Hindlimb muscle (tissue), 1 donor: ENCODE results near the gene ZBTB26. TPM values are rescaled to one million over a fixed set of nuclear protein-coding genes. Genes with fewer than 3 reads are reported as not detected.
"Not testable (repeated sequence)": the region's sequence is repeated elsewhere in the genome, so short reads cannot be mapped to it uniquely, and the experiment has no call there.

Source experiments
- DNase-seq: peaks from one replicate; pipeline ENCODE4 v3.0.0-alpha.2; 2013
- polyA plus RNA-seq: library from polyadenylated mRNA; unstranded; fragments of 120-200 nt; gene quantifications from one replicate; pipeline ENCODE4 v1.2.1, GENCODE V29; 2013; ENCODE audit not compliant: insufficient read length

ZBTB26 gene
- polyA plus RNA-seq, 1 donor: 8.4 TPM

DNA sequence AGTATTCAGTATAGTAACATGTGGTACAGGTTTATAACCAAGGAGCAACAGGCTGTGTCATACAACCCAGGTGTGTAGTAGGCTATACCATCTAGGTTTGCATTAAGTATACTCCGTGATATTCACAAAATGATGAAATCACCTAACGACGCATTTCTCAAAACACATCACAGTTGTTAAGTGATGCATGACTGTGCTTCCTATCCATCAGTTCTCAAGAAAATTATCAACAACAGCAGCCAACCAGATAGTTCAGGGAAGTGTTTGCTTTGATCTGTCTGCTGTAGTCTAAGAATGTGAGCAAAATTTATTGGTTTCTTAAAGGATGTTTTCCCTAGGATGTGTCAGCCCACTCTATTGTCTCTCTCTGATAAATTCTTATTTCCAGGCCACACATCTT lies 7.4 kb downstream of the ZBTB26 start:
- DNase-seq: no peak

DNA sequence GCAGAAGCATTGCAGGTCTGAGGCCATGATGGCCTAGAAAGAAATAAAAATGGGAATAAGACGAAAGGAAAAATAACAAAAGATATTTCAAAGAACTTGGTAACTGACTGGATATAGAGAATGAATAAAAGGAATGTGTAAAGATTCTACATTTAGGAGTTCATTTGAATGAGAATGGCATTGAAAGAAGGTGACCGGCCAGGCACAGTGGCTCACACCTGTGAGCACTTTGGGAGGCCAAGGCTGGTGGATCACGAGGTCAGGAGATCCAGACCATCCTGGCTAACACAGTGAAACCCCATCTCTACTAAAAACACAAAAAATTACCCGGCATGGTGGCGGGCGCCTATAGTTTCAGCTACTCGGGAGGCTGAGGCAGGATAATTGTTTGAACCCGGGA lies 8.6 kb downstream of the ZBTB26 start:
- no peak for DNase-seq

DNA sequence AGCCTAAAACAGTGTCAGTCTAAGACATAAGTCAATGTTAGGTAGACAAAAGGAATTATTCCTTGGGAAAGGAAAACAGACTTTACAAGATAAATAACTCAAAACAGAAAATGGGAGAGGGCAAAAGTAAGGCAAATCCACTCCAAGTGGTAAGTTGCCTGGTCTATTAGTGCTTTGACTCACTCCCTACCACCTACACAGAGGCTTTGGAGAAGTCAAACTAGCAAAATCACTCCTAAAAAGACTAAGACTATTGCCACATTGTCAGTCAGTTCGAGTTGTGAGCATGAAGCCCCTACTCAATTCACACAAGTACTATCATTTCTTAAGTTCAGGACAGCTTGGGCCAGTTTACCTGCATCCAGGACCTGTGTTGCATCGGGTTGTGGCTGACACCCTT lies 13.0 kb downstream of the ZBTB26 start:
- DNase-seq: no peak

DNA sequence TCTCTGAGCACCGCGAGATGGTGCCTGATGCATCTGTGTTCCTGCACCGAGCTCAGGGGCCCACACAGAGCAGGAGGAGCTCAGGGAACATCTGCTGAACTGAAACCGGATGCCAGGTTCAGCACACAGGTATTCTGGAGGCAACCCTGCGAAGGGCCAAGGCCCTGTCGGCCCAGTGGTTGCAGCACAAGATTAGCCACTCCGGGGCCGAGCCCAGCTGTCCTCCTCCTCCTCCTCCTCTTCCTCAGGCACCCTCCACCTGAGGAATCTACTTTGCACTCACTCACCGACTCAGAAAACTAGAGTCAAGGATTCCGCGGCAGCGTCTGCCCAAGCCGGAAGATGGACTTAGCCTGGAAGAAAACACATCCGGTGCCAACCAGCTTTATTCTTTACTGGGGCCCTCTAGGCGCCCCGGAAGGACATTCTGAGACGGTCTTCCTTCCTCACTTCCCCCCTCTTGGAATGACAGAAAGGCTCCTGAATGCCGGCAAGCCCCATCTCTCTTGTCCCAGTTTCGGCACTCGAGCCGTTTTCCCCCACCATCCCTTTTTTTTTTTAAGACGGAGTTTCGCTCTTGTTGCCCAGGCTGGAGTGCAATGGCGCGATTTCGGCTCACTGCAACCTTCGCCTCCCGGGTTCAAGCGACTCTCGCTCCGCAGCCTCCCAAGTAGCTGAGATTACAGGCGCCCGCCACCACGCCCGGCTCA lies 18.2 kb downstream of the ZBTB26 start, which contains the start of gene ZBTB6:
Gene ZBTB6, minus strand, starts transcription at position 360 of the 710 bp plus-strand sequence. CDS start 1,251 bp downstream, outside the sequence.
- DNase-seq: peak; percentile 84

DNA sequence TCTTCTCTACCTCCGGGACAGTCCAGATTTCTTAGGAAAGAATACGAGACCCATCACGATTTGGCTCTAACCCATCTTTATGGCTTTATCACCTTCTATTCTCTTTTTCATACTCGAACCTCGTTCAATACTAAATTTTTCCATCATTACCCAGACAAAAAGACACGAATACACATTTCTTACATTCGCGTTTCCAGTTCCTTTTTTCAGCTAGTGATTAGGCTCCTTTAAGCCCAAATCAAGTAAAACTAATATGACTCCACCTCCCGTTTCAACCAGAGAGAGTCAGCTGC lies 18.7 kb downstream of the ZBTB26 start:
- DNase-seq: no peak

DNA sequence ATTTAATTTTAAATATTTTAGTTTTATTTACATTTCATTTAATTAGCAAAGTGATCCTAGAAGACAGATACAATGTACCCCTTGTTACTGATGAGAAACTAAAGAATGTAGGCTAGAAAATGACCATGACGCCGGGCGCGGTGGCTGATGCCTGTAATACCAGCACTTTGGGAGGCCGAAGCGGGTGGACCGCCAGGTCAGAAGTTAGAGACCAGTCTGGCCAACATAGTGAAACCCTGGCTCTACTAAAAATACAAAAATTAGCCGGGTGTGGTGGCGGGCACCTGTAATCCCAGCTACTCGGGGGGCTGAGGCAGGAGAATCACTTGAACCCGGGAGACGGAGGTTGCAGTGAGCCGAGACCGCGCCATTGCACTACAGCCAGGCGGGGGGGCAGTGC lies 25.2 kb downstream of the ZBTB26 start:
- DNase-seq: not testable (repeated sequence)

DNA sequence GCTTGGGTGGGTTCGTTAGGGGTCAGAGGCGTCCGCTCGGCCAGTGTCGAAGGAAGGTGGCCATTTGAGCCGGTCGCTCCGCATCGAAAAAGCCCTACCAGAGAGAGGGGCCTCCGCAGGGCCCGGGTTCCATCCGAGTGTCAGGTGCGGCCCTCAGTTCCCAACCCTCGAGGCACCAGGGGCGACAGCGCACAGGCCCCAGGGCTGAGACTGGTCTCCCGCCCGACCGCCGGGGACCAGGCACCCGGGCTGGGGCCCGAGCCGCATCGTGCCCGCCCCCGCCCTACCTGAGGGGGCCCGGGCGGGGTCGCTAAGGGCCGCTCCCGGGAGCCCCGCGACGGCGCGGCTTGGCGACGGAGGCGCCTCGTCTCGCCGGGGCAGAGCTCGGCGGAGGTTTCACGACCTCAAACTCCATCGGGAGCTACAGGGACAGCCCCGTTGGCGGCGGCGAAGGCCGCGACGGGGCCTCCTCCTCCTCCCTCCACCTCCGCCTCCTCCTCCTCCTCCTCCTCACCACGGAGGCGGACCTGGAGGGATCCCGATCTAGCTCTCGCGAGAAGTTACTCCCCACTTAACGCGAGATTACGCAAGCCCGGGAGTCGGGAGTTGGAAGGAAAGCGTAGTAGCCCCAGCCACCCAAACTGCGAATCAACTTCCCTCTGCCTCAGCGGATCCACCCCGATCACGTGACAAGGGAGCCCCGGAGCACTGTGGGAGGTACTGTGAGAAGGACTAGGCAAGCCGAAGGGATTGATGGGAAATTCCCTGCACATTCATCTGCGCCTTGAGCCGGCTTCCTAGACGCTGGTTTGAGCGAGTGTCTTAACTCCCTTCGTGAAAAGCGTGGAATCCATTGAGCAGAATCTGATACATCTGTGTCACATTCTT lies 26.2 kb downstream of the ZBTB26 start, which contains the start of gene RC3H2:
Gene RC3H2, minus strand, starts transcription at position 537 of the 888 bp plus-strand sequence. CDS start 7,850 bp downstream, outside the sequence.
- DNase-seq: peak; percentile 99

DNA sequence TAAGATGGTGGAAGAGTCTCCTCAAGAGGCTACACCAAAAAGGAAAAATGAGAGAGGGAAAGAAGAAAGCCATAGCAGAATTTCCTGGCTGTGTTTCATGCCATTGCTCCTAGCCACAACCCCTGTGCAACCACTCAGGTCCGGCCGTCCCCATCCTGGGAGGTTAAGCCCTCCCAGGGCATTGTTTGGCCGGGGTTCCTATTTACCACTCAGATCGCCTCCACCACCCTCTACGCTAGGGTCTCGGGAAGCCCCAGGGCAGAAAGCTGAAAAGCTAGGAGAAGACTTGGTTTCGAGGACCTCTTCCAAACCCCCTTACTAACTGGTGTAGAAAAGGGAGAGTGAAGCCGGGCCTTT lies 26.9 kb downstream of the ZBTB26 start:
- no peak for DNase-seq

DNA sequence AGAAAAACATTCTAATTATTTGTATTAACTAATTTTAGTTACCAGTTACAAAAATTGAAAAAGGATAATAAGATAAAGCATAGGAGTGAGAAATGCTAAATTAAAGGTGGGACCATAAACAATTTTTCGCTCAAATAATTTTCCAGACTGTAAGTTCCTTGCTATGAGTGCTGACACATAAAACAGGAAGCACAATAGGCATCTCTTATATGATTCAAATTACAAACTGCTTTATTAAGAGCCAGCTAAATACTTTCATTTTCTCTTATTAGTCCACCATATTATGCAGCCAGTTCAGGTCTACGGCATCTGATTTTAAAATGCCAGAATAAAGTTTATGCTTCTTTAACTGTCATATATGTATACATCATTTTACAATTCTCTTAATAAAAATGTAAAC lies 30.5 kb downstream of the ZBTB26 start:
- no peak for DNase-seq

DNA sequence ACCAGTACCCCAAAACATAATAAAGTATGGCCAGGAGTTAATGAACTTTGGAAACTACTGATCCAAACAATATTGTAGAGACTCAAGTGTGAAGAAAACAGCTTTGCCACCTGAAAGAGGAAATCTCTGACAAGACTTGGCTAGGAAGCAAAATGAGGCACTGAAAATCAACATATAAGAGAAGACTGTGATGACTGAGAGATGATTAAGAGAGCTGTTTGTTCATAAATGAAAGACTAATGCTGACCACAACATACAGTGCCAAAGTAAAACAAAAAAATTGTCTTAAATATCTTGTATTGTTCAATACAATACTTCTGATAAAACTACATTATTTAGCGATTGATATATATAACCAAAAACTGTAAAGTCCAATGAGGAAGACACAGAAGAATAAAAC lies 33.3 kb downstream of the ZBTB26 start:
- no peak for DNase-seq

DNA sequence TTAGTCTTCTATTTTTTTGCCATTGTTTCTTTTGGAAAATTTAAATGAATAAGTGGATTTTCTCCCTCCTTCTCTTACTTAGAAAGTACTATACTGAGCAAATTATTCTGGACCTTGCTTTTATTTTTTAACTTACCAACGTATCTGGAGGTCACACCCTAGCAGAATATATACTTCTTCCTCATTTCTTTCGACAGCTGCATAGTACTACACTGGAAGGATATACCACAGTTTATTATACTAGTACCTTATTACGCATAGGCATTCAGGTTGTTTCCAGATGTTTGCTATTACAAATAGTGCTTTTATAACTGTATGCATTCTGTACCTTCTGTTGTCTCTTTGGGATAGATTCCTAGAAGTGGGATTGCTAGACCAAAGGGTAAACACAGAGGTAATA lies 42.8 kb downstream of the ZBTB26 start:
- DNase-seq: no peak

DNA sequence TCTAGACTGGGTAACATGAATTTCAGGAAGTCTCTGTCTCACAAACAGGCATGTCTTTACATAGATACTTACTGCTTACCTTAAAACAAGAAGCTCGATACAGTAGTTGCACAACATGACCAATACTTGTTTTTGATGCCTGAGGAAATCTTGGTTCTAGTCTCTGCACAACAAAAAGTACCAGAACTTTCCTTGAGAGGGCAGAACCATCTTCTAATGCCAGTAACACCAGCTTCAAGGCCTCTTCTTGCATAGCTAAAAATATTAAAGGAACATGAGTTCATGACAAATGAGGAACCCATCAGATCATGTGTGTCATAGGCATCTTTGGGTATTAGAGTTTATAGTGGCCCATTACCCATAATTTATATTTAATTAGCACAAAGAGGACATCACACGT lies 48.2 kb downstream of the ZBTB26 start:
- DNase-seq: no peak

DNA sequence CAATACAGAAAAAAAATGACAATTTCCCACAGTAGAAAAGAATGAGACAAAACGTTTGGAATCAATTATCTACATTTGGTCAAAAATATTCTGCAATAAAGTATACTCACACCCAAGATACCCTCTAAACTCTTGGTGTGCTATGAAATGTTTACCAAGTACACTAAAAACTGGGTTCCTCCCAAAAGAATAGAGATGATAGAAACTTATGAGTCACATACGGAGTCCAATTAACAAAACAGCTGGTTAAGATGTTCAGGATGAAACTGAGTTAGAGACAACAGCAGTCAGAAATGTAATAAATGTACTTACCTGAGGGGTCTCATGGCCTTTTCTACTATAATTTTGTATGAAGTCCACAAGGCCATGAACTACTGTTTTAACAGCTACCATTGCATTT lies 51.9 kb downstream of the ZBTB26 start:
- DNase-seq: no peak

DNA sequence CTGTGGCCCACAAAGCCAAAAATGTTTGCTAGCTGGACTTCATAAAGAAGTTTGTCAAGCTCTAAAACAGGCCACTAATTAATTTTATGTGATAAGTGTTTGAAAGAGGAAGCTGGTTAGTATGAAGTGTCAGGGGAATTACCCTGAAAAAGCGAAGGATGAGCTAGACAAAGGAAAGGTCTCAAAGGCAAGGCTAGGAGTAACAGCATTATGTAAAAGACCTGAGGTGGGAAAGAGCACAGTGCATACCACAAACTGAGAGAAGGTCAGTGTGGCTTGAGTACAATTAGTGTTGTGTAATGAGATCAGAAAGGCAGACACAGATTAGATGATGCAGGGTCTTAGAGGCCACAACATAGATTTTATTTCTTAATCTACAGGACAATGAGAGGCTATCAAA lies 55.8 kb downstream of the ZBTB26 start:
- no peak for DNase-seq

DNA sequence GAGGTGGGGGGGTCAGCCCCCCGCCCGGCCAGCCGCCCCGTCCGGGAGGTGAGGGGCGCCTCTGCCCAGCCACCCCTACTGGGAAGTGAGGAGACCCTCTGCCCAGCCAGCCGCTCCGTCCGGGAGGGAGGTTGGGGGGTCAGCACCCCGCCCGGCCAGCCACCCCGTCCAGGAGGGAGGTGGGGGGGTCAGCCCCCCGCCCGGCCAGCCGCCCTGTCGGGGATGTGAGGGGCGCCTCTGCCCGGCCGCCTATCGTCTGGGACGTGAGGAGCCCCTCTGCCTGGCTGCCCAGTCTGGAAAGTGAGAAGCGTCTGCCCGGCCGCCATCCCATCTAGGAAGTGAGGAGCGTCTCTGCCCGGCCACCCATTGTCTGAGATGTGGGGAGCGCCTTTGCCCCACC lies 64.0 kb downstream of the ZBTB26 start:
- not testable (repeated sequence) for DNase-seq

DNA sequence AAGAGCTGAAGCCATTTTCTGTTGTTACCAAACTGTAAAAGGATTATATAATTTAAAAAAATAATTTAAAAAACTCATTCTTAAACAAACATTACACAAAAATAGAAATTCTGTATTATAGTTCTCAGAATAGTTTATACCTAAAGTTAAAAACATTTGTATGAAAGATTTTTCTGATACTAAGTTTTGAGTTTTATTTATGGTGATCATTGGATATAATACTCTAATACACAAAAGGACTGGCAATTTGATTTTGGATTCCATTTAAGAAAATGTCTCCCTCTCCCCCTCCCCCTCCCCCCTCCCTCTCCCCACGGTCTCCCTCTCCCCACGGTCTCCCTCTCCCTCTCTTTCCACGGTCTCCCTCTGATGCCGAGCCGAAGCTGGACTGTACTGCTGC lies 65.2 kb downstream of the ZBTB26 start:
- no peak for DNase-seq

Other genes with a start within 250 kb of the ZBTB26 start
- not detected for gene OR1L4, start 207.5 kb downstream of the ZBTB26 start, polyA plus RNA-seq
- not detected for gene OR1L6, start 189.2 kb downstream of the ZBTB26 start, polyA plus RNA-seq
- not detected for gene OR5C1, start 142.6 kb downstream of the ZBTB26 start, polyA plus RNA-seq
- gene OR1K1, start 131.4 kb downstream of the ZBTB26 start, polyA plus RNA-seq: not detected
- gene PDCL, start 102.9 kb downstream of the ZBTB26 start, polyA plus RNA-seq: 15.2 TPM
- gene RC3H2, start 26.2 kb downstream of the ZBTB26 start, polyA plus RNA-seq: 32.2 TPM
- gene ZBTB6, start 18.2 kb downstream of the ZBTB26 start, polyA plus RNA-seq: 9.1 TPM
- gene RABGAP1, start 9.5 kb upstream of the ZBTB26 start, polyA plus RNA-seq: 34.3 TPM
- gene GPR21, start 102.2 kb upstream of the ZBTB26 start, polyA plus RNA-seq: 0.39 TPM